H1 (cell line): ENCODE measurements around the gene NOXO1. TPM values are rescaled to one million over a fixed set of nuclear protein-coding genes. Genes with fewer than 3 reads are reported as not detected.

Source experiments
- CTCF ChIA-PET: fragments of 300-600 bp; sonication (Branson Sonifier 250); formaldehyde crosslinking; loops from one replicate; lab custom pipeline; 2021; ENCODE audit not compliant: partially characterized antibody; lab: Charles Lee
- POLR2A ChIA-PET: fragments of 300-600 bp; sonication (Branson Sonifier 250); formaldehyde crosslinking; loops from one replicate; lab custom pipeline; 2021; ENCODE audit warnings: inconsistent platforms; ENCODE audit not compliant: partially characterized antibody; lab: Charles Lee
- DNase-seq, 2 experiments: peaks; one replicate each; pipeline versions ENCODE4 v3.0.0 to v3.0.0-alpha.2; 2010 to 2022; ENCODE audit warnings: low spot score in 2 of 2, low read depth in 1 of 2, mixed read lengths in 1 of 2
- FAIRE-seq: peaks from 2 replicates; lab custom pipeline; 2011; peaks lifted over from hg19 to GRCh38; lab: Jason Lieb, UNC
- H2AFZ ChIP-seq: 2 replicates; pipeline ENCODE4 v1.8.1; 2012; ENCODE audit warnings: low read length, inconsistent platforms
- H2AK5ac ChIP-seq: 2 replicates; pipeline ENCODE4 v1.6.1; 2013; ENCODE audit warnings: low read depth, low read length
- H2BK120ac ChIP-seq: replicated peaks from 2 replicates; pipeline ENCODE3; 2013; ENCODE audit warnings: low read depth, low read length, inconsistent platforms
- H2BK12ac ChIP-seq: 2 replicates; pipeline ENCODE4 v1.6.1; 2013; ENCODE audit warnings: low read depth, low read length
- H2BK15ac ChIP-seq: 2 replicates; pipeline ENCODE4 v1.6.1; 2013; ENCODE audit warnings: low read length
- H2BK20ac ChIP-seq: 2 replicates; pipeline ENCODE4 v1.6.1; 2013; ENCODE audit warnings: low read length
- H2BK5ac ChIP-seq: 2 replicates; pipeline ENCODE4 v1.6.1; 2013; ENCODE audit warnings: low read depth, low read length
- H3K14ac ChIP-seq: 2 replicates; pipeline ENCODE4 v1.6.1; 2013; ENCODE audit warnings: inconsistent platforms; ENCODE audit not compliant: insufficient read length
- H3K18ac ChIP-seq: 2 replicates; pipeline ENCODE4 v1.6.1; 2013; ENCODE audit warnings: low read length; ENCODE audit errors: extremely low read depth
- H3K23ac ChIP-seq: 2 replicates; pipeline ENCODE4 v1.6.1; 2013; ENCODE audit warnings: inconsistent platforms; ENCODE audit not compliant: insufficient read length
- H3K23me2 ChIP-seq: 2 replicates; pipeline ENCODE4 v1.6.1; 2013; ENCODE audit warnings: low read depth, low read length
- H3K27ac ChIP-seq: 2 replicates; pipeline ENCODE4 v1.6.1; 2011; ENCODE audit warnings: low read depth, low read length, inconsistent platforms
- H3K27me3 ChIP-seq, 4 experiments: replicated peaks in 1 of 4; 1 replicate in 1 of 4; 2 replicates in 3 of 4; pipeline versions ENCODE4 v1.6.1 to v1.8.1; 2011 to 2013; ENCODE audit warnings: low read length in 3 of 4, mild to moderate bottlenecking in 3 of 4, inconsistent platforms in 2 of 4, mixed read lengths in 2 of 4, moderate library complexity in 1 of 4; ENCODE audit not compliant: control insufficient read depth in 3 of 4, insufficient read depth in 3 of 4; ENCODE audit errors: extremely low read depth in 1 of 4
- H3K36me3 ChIP-seq, 4 experiments: 2 replicates each; pipeline versions ENCODE4 v1.6.1 to v1.8.1; 2011 to 2013; ENCODE audit warnings: mild to moderate bottlenecking in 4 of 4, low read length in 3 of 4, moderate library complexity in 2 of 4, control low read depth in 1 of 4, inconsistent platforms in 1 of 4; ENCODE audit not compliant: insufficient read depth in 4 of 4, control insufficient read depth in 2 of 4
- H3K4ac ChIP-seq: replicated peaks from 2 replicates; pipeline ENCODE3; 2013; ENCODE audit warnings: low read length, low read depth, mixed read lengths, inconsistent platforms; ENCODE audit not compliant: insufficient read length
- H3K4me1 ChIP-seq, 4 experiments: replicated peaks in 1 of 4; 1 replicate in 1 of 4; 2 replicates in 3 of 4; pipeline versions ENCODE4 v1.6.1 to v1.8.1; 2011 to 2013; ENCODE audit warnings: low read length in 3 of 4, inconsistent platforms in 2 of 4, mixed read lengths in 1 of 4; ENCODE audit not compliant: insufficient read depth in 4 of 4, control insufficient read depth in 3 of 4
- H3K4me2 ChIP-seq, 2 experiments: 2 replicates each; pipeline versions ENCODE4 v1.6.1 to v1.8.1; 2011 to 2013; ENCODE audit warnings: low read depth in 2 of 2, low read length in 2 of 2, control low read depth in 1 of 2, inconsistent platforms in 1 of 2, mild to moderate bottlenecking in 1 of 2; ENCODE audit not compliant: insufficient read depth in 1 of 2
- H3K4me3 ChIP-seq, 4 experiments: fragments of 200-600, 300-600 bp in 1 of 4; sonication (generic), shearing (Covaris generic), sonication (Bioruptor Twin) in 1 of 4; 2 replicates each; pipeline versions ENCODE4 v1.5.1 to v1.8.1; 2011 to 2016; ENCODE audit warnings: low read length in 4 of 4, low read depth in 3 of 4, control low read depth in 2 of 4, inconsistent platforms in 2 of 4, mild to moderate bottlenecking in 2 of 4, mixed read lengths in 1 of 4, moderate library complexity in 1 of 4; ENCODE audit not compliant: insufficient read depth in 2 of 4; ENCODE audit errors: extremely low read depth in 1 of 4
- H3K56ac ChIP-seq: replicated peaks from 2 replicates; pipeline ENCODE3; 2013; ENCODE audit warnings: low read depth, mild to moderate bottlenecking, mixed read lengths, low read length, inconsistent platforms; ENCODE audit not compliant: insufficient read length
- H3K79me1 ChIP-seq: 2 replicates; pipeline ENCODE4 v1.6.1; 2013; ENCODE audit warnings: low read depth, low read length, control low read depth
- H3K79me2 ChIP-seq, 2 experiments: 2 replicates each; pipeline versions ENCODE4 v1.6.1 to v1.8.1; 2012 to 2013; ENCODE audit warnings: low read length in 2 of 2, mild to moderate bottlenecking in 2 of 2, inconsistent platforms in 1 of 2; ENCODE audit not compliant: insufficient read depth in 2 of 2, control insufficient read depth in 1 of 2
- H3K9ac ChIP-seq, 4 experiments: replicated peaks in 1 of 4; 1 replicate in 1 of 4; 2 replicates in 3 of 4; pipeline versions ENCODE4 v1.6.1 to v1.8.1; 2011 to 2013; ENCODE audit warnings: low read depth in 3 of 4, low read length in 3 of 4, control low read depth in 2 of 4, mild to moderate bottlenecking in 2 of 4, moderate library complexity in 2 of 4, inconsistent platforms in 1 of 4; ENCODE audit errors: extremely low read depth in 1 of 4
- H3K9me3 ChIP-seq, 2 experiments: 2 replicates each; pipeline versions ENCODE4 v1.6.1 to v1.8.1; 2012 to 2013; ENCODE audit warnings: mild to moderate bottlenecking in 2 of 2, moderate library complexity in 2 of 2, control low read depth in 1 of 2, inconsistent platforms in 1 of 2, low read depth in 1 of 2, low read length in 1 of 2, mixed read lengths in 1 of 2; ENCODE audit not compliant: insufficient read depth in 2 of 2
- H4K20me1 ChIP-seq, 2 experiments: replicated peaks in 1 of 2; 2 replicates each; pipeline versions ENCODE3 to v1.8.1; 2011 to 2013; ENCODE audit warnings: inconsistent platforms in 2 of 2, low read length in 2 of 2, mild to moderate bottlenecking in 1 of 2; ENCODE audit not compliant: insufficient read depth in 2 of 2, control insufficient read depth in 1 of 2
- H4K5ac ChIP-seq: 2 replicates; pipeline ENCODE4 v1.6.1; 2013; ENCODE audit warnings: low read length, low read depth, mixed read lengths, inconsistent platforms; ENCODE audit not compliant: insufficient read length
- H4K8ac ChIP-seq: 2 replicates; pipeline ENCODE4 v1.8.0; 2013; ENCODE audit warnings: mild to moderate bottlenecking, moderate library complexity, low read length, inconsistent platforms; ENCODE audit not compliant: insufficient read depth; ENCODE audit errors: extremely low read depth
- H4K91ac ChIP-seq: replicated peaks from 2 replicates; pipeline ENCODE3; 2013; ENCODE audit warnings: low read length, mixed read lengths, inconsistent platforms; ENCODE audit not compliant: insufficient read length
- MAFK ChIP-seq: IDR thresholded peaks from 2 replicates; pipeline ENCODE4 v1.6.1; 2012; ENCODE audit warnings: low read depth, mild to moderate bottlenecking, improper control_type of control experiment, low read length
- WGBS, 2 experiments: shearing (Covaris generic) in 1 of 2; methylation state at CpG; one replicate each; pipeline versions ENCODE4 v1.1.6 to v1.1.7; 2013 to 2015; ENCODE audit warnings: low lambda C conversion rate in 2 of 2, mixed read lengths in 2 of 2, inconsistent platforms in 1 of 2, low coverage in 1 of 2, missing lambda C conversion rate in 1 of 2; ENCODE audit not compliant: insufficient replicate concordance in 2 of 2, insufficient coverage in 1 of 2, insufficient read length in 1 of 2; ENCODE audit errors: extremely low coverage in 1 of 2, missing lambda C conversion rate in 1 of 2; 5-methylcytosine and 5-hydroxymethylcytosine counted together
- polyA plus RNA-seq, 7 experiments: library from polyadenylated mRNA; depleted of rRNA in 3 of 7; stranded (reverse) in 5 of 7; unstranded in 2 of 7; fragments of >200 nt in 5 of 7; fragments of 200-250 nt in 2 of 7; gene quantifications; 1 replicate in 5 of 7; 2 replicates in 1 of 7; 4 replicates in 1 of 7; pipeline versions ENCODE4 v1.2.1 to v1.2.3, GENCODE V29; 2011 to 2013; ENCODE audit warnings: missing spikeins in 2 of 7, mixed read lengths in 2 of 7
- total RNA-seq: library from RNA; stranded (reverse); fragmentation: NEBNext Ultra II Directional; extraction: Animal tissue kit (Norgen Biotek cat#: 25700); gene quantifications from 2 replicates; pipeline ENCODE4 v1.2.1, GENCODE V29; 2021

The NOXO1 gene
- total and polyA plus RNA-seq, 2 of the 8 experiments (the other 6 are each of a cell fraction or from before 2014, with no cell fraction given) = 1.3 to 2.5 TPM

- H3K79me1 ChIP-seq = no peaks in the 10 kb centered on the region
- H2BK5ac ChIP-seq = no peak overlapping the region
- no peak overlapping the region for H3K23ac ChIP-seq
- H3K4me1 ChIP-seq = peaks cover 2 to 15% (median 4%) of the 10 kb centered on the region in 4 experiments
- no peak overlapping the region for H3K4me3 ChIP-seq
- no peak overlapping the region for H4K8ac ChIP-seq
- H2AFZ ChIP-seq = no peak overlapping the region
- DNase-seq (no peak), FAIRE-seq (no peak)
- H3K18ac ChIP-seq = no peak overlapping the region
- no peaks in the 10 kb centered on the region for H3K9me3 ChIP-seq
- H2BK120ac ChIP-seq = no peak overlapping the region
- no peak overlapping the region for H4K5ac ChIP-seq
- H2BK15ac ChIP-seq = no peak overlapping the region
- H3K14ac ChIP-seq = no peak overlapping the region
- H3K27me3 ChIP-seq = peaks cover 13 to 23% (median 16%) of the 10 kb centered on the region in 4 experiments
- no peak overlapping the region for H2BK20ac ChIP-seq
- ChIA-PET CTCF (interaction anchor here (0.7 to 3.3 kb wide), 5 partner anchors 11 to 124 kb away, joined by 3 to 18 read pairs (median 7); no protein-coding TSS in a partner anchor), POLR2A (interaction anchor here (1.0 kb wide), 1 partner anchor 51 kb away, joined by 3 read pairs; the partner anchor contains the start of gene RPS2)
- H3K36me3 ChIP-seq = peaks cover 0 to 5% (median 0%) of the 10 kb centered on the region in 4 experiments; a peak in 1 of 8 replicates
- no peak overlapping the region for H4K91ac ChIP-seq
- H3K27ac ChIP-seq = no peak overlapping the region
- no peak overlapping the region for H2AK5ac ChIP-seq
- H3K9ac ChIP-seq = no peak overlapping the region
- no peak overlapping the region for H3K56ac ChIP-seq
- no peak for TF ChIP-seq MAFK
- no peak overlapping the region for H3K4ac ChIP-seq
- no peak overlapping the region for H2BK12ac ChIP-seq
- 87% methylated on average over 24 of the region's 24 CpGs; no CpG with 5 or more reads in 1 of the 2 experiments for WGBS, 2 experiments
- H4K20me1 ChIP-seq = no peaks in the 10 kb centered on the region
- no peak overlapping the region for H3K4me2 ChIP-seq
- peaks cover 8% of the 10 kb centered on the region; the same call in 1 of the 2 replicates for H3K23me2 ChIP-seq
- H3K79me2 ChIP-seq = no peaks in the 10 kb centered on the region
Observed at GRCh38 chr16:2015117-2015946, 34.1 kb upstream of the NOXO1 start.
